Measurements from ENCODE around the gene TBC1D1. TPM values are rescaled to one million over a fixed set of nuclear protein-coding genes. Genes with fewer than 3 reads are reported as not detected.

Gene TBC1D1
- total and polyA plus RNA-seq, 2 of the 8 experiments (the other 6 are each of a cell fraction or from before 2014, with no cell fraction given), result 96.9 to 162 TPM

GRCh38 chr4:38119668-38120385, 228.9 kb downstream of the TBC1D1 start (continued):
- TF ChIP-seq KDM4A (IDR thresholded peaks at IDR 0.05; ENCODE audit: low read depth, low read length, severe bottlenecking) (no peak), BCL11A (IDR thresholded peaks at IDR 0.05; ENCODE audit: low read depth in 2 of 2, low read length in 2 of 2) (no peak), MAX (IDR thresholded peaks at IDR 0.05) (no peak), CHD2 (IDR thresholded peaks at IDR 0.05; ENCODE audit: low read length) (no peak)
